ENCODE measurements around the gene TMEM247.

DNA sequence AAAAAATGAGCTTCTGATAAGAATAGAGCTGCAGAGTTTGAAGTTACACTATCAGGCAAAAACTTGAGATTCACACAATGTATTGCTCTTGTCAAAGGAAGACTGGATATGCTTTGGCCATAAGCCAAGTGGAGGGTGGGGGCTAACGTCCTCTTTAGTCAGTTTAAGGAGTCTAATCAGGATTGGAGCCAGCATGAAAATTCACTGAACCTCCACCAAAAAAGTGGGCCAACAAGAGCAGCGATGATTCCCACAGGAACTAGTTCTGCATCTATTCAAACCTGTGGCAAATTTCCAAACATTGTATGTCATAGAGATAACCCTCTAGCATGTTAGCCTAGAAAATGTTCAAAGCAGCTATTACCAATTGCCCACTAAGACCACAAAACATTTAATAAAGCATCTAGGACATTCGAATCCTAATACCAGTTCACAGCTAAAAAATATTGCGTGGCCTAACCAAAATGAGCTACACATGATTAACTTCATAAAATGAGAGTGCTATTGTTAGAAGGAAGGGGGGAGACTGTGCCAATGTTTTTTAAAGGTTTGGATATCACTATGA is 43.5 kb upstream of the TMEM247 start:
- TF ChIP-seq, protein P1, sequence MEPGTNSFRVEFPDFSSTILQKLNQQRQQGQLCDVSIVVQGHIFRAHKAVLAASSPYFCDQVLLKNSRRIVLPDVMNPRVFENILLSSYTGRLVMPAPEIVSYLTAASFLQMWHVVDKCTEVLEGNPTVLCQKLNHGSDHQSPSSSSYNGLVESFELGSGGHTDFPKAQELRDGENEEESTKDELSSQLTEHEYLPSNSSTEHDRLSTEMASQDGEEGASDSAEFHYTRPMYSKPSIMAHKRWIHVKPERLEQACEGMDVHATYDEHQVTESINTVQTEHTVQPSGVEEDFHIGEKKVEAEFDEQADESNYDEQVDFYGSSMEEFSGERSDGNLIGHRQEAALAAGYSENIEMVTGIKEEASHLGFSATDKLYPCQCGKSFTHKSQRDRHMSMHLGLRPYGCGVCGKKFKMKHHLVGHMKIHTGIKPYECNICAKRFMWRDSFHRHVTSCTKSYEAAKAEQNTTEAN (CRISPR knock-in tag; IDR thresholded peaks at IDR 0.05), result no peak
- no peak for TF ChIP-seq ETV6 (CRISPR knock-in tag; IDR thresholded peaks at IDR 0.05)
- no peak for TF ChIP-seq NFATC4 (CRISPR knock-in tag; IDR thresholded peaks at IDR 0.05)
- no peak for TF ChIP-seq MXD4 (CRISPR knock-in tag; IDR thresholded peaks at IDR 0.05; ENCODE audit: borderline replicate concordance)
- no peak for TF ChIP-seq NR1H2 (CRISPR knock-in tag; IDR thresholded peaks at IDR 0.05)
- TF ChIP-seq, protein P2, sequence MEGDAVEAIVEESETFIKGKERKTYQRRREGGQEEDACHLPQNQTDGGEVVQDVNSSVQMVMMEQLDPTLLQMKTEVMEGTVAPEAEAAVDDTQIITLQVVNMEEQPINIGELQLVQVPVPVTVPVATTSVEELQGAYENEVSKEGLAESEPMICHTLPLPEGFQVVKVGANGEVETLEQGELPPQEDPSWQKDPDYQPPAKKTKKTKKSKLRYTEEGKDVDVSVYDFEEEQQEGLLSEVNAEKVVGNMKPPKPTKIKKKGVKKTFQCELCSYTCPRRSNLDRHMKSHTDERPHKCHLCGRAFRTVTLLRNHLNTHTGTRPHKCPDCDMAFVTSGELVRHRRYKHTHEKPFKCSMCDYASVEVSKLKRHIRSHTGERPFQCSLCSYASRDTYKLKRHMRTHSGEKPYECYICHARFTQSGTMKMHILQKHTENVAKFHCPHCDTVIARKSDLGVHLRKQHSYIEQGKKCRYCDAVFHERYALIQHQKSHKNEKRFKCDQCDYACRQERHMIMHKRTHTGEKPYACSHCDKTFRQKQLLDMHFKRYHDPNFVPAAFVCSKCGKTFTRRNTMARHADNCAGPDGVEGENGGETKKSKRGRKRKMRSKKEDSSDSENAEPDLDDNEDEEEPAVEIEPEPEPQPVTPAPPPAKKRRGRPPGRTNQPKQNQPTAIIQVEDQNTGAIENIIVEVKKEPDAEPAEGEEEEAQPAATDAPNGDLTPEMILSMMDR (IDR thresholded peaks at IDR 0.05), result no peak
- TF ChIP-seq, protein P3, sequence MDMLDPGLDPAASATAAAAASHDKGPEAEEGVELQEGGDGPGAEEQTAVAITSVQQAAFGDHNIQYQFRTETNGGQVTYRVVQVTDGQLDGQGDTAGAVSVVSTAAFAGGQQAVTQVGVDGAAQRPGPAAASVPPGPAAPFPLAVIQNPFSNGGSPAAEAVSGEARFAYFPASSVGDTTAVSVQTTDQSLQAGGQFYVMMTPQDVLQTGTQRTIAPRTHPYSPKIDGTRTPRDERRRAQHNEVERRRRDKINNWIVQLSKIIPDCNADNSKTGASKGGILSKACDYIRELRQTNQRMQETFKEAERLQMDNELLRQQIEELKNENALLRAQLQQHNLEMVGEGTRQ (CRISPR knock-in tag; IDR thresholded peaks at IDR 0.05), result no peak
- TF ChIP-seq, protein P4, sequence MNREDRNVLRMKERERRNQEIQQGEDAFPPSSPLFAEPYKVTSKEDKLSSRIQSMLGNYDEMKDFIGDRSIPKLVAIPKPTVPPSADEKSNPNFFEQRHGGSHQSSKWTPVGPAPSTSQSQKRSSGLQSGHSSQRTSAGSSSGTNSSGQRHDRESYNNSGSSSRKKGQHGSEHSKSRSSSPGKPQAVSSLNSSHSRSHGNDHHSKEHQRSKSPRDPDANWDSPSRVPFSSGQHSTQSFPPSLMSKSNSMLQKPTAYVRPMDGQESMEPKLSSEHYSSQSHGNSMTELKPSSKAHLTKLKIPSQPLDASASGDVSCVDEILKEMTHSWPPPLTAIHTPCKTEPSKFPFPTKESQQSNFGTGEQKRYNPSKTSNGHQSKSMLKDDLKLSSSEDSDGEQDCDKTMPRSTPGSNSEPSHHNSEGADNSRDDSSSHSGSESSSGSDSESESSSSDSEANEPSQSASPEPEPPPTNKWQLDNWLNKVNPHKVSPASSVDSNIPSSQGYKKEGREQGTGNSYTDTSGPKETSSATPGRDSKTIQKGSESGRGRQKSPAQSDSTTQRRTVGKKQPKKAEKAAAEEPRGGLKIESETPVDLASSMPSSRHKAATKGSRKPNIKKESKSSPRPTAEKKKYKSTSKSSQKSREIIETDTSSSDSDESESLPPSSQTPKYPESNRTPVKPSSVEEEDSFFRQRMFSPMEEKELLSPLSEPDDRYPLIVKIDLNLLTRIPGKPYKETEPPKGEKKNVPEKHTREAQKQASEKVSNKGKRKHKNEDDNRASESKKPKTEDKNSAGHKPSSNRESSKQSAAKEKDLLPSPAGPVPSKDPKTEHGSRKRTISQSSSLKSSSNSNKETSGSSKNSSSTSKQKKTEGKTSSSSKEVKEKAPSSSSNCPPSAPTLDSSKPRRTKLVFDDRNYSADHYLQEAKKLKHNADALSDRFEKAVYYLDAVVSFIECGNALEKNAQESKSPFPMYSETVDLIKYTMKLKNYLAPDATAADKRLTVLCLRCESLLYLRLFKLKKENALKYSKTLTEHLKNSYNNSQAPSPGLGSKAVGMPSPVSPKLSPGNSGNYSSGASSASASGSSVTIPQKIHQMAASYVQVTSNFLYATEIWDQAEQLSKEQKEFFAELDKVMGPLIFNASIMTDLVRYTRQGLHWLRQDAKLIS (CRISPR knock-in tag; IDR thresholded peaks at IDR 0.05; ENCODE audit: borderline replicate concordance), result no peak
- TF ChIP-seq, protein P5, sequence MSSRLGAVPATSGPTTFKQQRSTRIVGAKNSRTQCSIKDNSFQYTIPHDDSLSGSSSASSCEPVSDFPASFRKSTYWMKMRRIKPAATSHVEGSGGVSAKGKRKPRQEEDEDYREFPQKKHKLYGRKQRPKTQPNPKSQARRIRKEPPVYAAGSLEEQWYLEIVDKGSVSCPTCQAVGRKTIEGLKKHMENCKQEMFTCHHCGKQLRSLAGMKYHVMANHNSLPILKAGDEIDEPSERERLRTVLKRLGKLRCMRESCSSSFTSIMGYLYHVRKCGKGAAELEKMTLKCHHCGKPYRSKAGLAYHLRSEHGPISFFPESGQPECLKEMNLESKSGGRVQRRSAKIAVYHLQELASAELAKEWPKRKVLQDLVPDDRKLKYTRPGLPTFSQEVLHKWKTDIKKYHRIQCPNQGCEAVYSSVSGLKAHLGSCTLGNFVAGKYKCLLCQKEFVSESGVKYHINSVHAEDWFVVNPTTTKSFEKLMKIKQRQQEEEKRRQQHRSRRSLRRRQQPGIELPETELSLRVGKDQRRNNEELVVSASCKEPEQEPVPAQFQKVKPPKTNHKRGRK (CRISPR knock-in tag; IDR thresholded peaks at IDR 0.05; ENCODE audit: borderline replicate concordance), result no peak
- TF ChIP-seq ZNF416 (CRISPR knock-in tag; IDR thresholded peaks at IDR 0.05), result no peak
- TF ChIP-seq, protein P6, sequence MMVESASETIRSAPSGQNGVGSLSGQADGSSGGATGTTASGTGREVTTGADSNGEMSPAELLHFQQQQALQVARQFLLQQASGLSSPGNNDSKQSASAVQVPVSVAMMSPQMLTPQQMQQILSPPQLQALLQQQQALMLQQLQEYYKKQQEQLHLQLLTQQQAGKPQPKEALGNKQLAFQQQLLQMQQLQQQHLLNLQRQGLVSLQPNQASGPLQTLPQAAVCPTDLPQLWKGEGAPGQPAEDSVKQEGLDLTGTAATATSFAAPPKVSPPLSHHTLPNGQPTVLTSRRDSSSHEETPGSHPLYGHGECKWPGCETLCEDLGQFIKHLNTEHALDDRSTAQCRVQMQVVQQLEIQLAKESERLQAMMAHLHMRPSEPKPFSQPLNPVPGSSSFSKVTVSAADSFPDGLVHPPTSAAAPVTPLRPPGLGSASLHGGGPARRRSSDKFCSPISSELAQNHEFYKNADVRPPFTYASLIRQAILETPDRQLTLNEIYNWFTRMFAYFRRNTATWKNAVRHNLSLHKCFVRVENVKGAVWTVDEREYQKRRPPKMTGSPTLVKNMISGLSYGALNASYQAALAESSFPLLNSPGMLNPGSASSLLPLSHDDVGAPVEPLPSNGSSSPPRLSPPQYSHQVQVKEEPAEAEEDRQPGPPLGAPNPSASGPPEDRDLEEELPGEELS (CRISPR knock-in tag; IDR thresholded peaks at IDR 0.05), result no peak
- TF ChIP-seq NR2C2 (CRISPR knock-in tag; IDR thresholded peaks at IDR 0.05), result no peak
- TF ChIP-seq, protein P7, sequence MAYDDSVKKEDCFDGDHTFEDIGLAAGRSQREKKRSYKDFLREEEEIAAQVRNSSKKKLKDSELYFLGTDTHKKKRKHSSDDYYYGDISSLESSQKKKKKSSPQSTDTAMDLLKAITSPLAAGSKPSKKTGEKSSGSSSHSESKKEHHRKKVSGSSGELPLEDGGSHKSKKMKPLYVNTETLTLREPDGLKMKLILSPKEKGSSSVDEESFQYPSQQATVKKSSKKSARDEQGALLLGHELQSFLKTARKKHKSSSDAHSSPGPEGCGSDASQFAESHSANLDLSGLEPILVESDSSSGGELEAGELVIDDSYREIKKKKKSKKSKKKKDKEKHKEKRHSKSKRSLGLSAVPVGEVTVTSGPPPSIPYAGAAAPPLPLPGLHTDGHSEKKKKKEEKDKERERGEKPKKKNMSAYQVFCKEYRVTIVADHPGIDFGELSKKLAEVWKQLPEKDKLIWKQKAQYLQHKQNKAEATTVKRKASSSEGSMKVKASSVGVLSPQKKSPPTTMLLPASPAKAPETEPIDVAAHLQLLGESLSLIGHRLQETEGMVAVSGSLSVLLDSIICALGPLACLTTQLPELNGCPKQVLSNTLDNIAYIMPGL (CRISPR knock-in tag; IDR thresholded peaks at IDR 0.05), result no peak

Measured in WTC11 (cell line).